A673 (cell line): ENCODE data around the gene FHIT.

Source experiments
- CTCF ChIP-seq: fragments of 300-800, 200-600 bp; sonication (generic); conservative IDR thresholded peaks from 2 replicates; pipeline ENCODE4 v1.5.1; 2017; ENCODE audit warnings: low read depth, mild to moderate bottlenecking, antibody characterized with exemption, low read length, moderate library complexity, mixed read lengths
- EZH2 ChIP-seq: fragments of 200-600 bp; sonication (generic); IDR thresholded peaks from 2 replicates; pipeline ENCODE4 v1.6.1; 2017; ENCODE audit warnings: borderline replicate concordance, low read depth, mild to moderate bottlenecking, mixed read lengths, antibody characterized with exemption, low read length; ENCODE audit not compliant: poor library complexity, severe bottlenecking

DNA sequence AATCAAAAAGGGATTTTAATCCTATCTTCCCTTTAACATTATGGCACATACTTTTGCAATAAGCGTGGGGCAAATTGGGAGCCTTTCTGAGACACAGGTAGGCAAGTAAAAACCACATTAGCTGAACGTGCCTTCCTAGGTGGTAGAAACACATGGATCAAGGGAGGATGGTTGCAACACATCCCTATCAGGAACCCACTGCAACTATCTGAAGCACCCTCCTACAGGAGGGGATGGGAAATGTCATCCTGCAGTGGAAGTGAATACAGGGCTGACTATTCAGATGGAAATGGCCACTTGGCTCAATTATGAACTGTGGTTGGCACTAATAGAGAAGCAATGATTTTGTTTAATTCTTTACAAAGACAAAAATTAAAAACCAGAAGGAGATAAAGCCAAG, 826.3 kb downstream of the FHIT start:
- no peak for TF ChIP-seq CTCF
- TF ChIP-seq EZH2: no peak
